Measurements from ENCODE around the gene LDHD.

The LDHD gene

GRCh38 chr16:75103994-75104393 lies 12.6 kb downstream of the LDHD start:
- TF ChIP-seq SUZ12 (IDR thresholded peaks at IDR 0.05; ENCODE audit: extremely low read depth, insufficient read depth, insufficient read length) (no peak), ZNF274 (IDR thresholded peaks at IDR 0.05; ENCODE audit: low read depth, low read length) (no peak), YY1 (IDR thresholded peaks at IDR 0.05; ENCODE audit: insufficient read depth, insufficient read length) (no peak)

GRCh38 chr16:75102595-75102994 lies 14.0 kb downstream of the LDHD start:
- Histone ChIP-seq H3K9me3 (ENCODE audit: insufficient read depth, low read length) (no peaks in the 10 kb centered on the region), H3K36me3 (ENCODE audit: insufficient read depth, insufficient read length, low read length) (peaks cover 32% of the 10 kb centered on the region), H3K27me3 (ENCODE audit: insufficient read depth, insufficient read length) (no peaks in the 10 kb centered on the region), H3K4me3 (ENCODE audit: insufficient read length, low read depth) (no peak overlapping the region), H3K4me1 (ENCODE audit: insufficient read depth, insufficient read length) (peaks cover 22% of the 10 kb centered on the region), H3K9ac (ENCODE audit: insufficient read length, low read depth) (no peak overlapping the region)
- DNase-seq (ENCODE audit: low read depth, low spot score): no peak
- TF ChIP-seq SUZ12 (IDR thresholded peaks at IDR 0.05; ENCODE audit: extremely low read depth, insufficient read depth, insufficient read length): no peak
- TF ChIP-seq ZNF274 (IDR thresholded peaks at IDR 0.05; ENCODE audit: low read depth, low read length): no peak
- no peak for TF ChIP-seq YY1 (IDR thresholded peaks at IDR 0.05; ENCODE audit: insufficient read depth, insufficient read length)

More at GRCh38 chr16:75103994-75104393, 12.6 kb downstream of the LDHD start:
- H3K9me3 ChIP-seq (ENCODE audit: insufficient read depth, low read length): no peaks in the 10 kb centered on the region
- H3K9ac ChIP-seq (ENCODE audit: insufficient read length, low read depth): no peak overlapping the region
- H3K4me3 ChIP-seq (ENCODE audit: insufficient read length, low read depth): no peak overlapping the region
- no peaks in the 10 kb centered on the region for H3K27me3 ChIP-seq (ENCODE audit: insufficient read depth, insufficient read length)
- peaks cover 33% of the 10 kb centered on the region for H3K36me3 ChIP-seq (ENCODE audit: insufficient read depth, insufficient read length, low read length)
- DNase-seq (ENCODE audit: low read depth, low spot score): no peak
- H3K4me1 ChIP-seq (ENCODE audit: insufficient read depth, insufficient read length): peaks cover 14% of the 10 kb centered on the region

- TF ChIP-seq ZNF274 (IDR thresholded peaks at IDR 0.05; ENCODE audit: low read depth, low read length): no peak
- TF ChIP-seq SUZ12 (IDR thresholded peaks at IDR 0.05; ENCODE audit: extremely low read depth, insufficient read depth, insufficient read length): no peak
- TF ChIP-seq YY1 (IDR thresholded peaks at IDR 0.05; ENCODE audit: insufficient read depth, insufficient read length): no peak
- H3K9me3 ChIP-seq (ENCODE audit: insufficient read depth, low read length): no peaks in the 10 kb centered on the region
- peaks cover 24% of the 10 kb centered on the region for H3K4me1 ChIP-seq (ENCODE audit: insufficient read depth, insufficient read length)
- H3K36me3 ChIP-seq (ENCODE audit: insufficient read depth, insufficient read length, low read length): peaks cover 23% of the 10 kb centered on the region
- no peak overlapping the region for H3K9ac ChIP-seq (ENCODE audit: insufficient read length, low read depth)
- H3K27me3 ChIP-seq (ENCODE audit: insufficient read depth, insufficient read length): no peaks in the 10 kb centered on the region
- H3K4me3 ChIP-seq (ENCODE audit: insufficient read length, low read depth): no peak overlapping the region
- DNase-seq (ENCODE audit: low read depth, low spot score): no peak
Observed at GRCh38 chr16:75101635-75102034, 14.9 kb downstream of the LDHD start.

GRCh38 chr16:75100603-75100990 lies 16.0 kb downstream of the LDHD start:
- DNase-seq (ENCODE audit: low read depth, low spot score): no peak
- Histone ChIP-seq H3K36me3 (ENCODE audit: insufficient read depth, insufficient read length, low read length) (peaks cover 23% of the 10 kb centered on the region), H3K4me3 (ENCODE audit: insufficient read length, low read depth) (no peak overlapping the region), H3K9ac (ENCODE audit: insufficient read length, low read depth) (no peak overlapping the region), H3K27me3 (ENCODE audit: insufficient read depth, insufficient read length) (no peaks in the 10 kb centered on the region), H3K9me3 (ENCODE audit: insufficient read depth, low read length) (no peaks in the 10 kb centered on the region), H3K4me1 (ENCODE audit: insufficient read depth, insufficient read length) (peaks cover 24% of the 10 kb centered on the region)
- TF ChIP-seq SUZ12 (IDR thresholded peaks at IDR 0.05; ENCODE audit: extremely low read depth, insufficient read depth, insufficient read length): no peak
- no peak for TF ChIP-seq YY1 (IDR thresholded peaks at IDR 0.05; ENCODE audit: insufficient read depth, insufficient read length)
- no peak for TF ChIP-seq ZNF274 (IDR thresholded peaks at IDR 0.05; ENCODE audit: low read depth, low read length)

GRCh38 chr16:75099738-75100602 lies 16.6 kb downstream of the LDHD start:
- Histone ChIP-seq H3K9me3 (ENCODE audit: insufficient read depth, low read length) (no peaks in the 10 kb centered on the region), H3K36me3 (ENCODE audit: insufficient read depth, insufficient read length, low read length) (peaks cover 24% of the 10 kb centered on the region), H3K4me1 (ENCODE audit: insufficient read depth, insufficient read length) (peaks cover 24% of the 10 kb centered on the region), H3K27me3 (ENCODE audit: insufficient read depth, insufficient read length) (no peaks in the 10 kb centered on the region), H3K4me3 (ENCODE audit: insufficient read length, low read depth) (no peak overlapping the region), H3K9ac (ENCODE audit: insufficient read length, low read depth) (no peak overlapping the region)
- DNase-seq (ENCODE audit: low read depth, low spot score): no peak
- no peak for TF ChIP-seq YY1 (IDR thresholded peaks at IDR 0.05; ENCODE audit: insufficient read depth, insufficient read length)
- TF ChIP-seq SUZ12 (IDR thresholded peaks at IDR 0.05; ENCODE audit: extremely low read depth, insufficient read depth, insufficient read length): no peak
- TF ChIP-seq ZNF274 (IDR thresholded peaks at IDR 0.05; ENCODE audit: low read depth, low read length): no peak

GRCh38 chr16:75099075-75099667 lies 17.4 kb downstream of the LDHD start:
- peaks cover 24% of the 10 kb centered on the region for H3K4me1 ChIP-seq (ENCODE audit: insufficient read depth, insufficient read length)

More at GRCh38 chr16:75099075-75099667, 17.4 kb downstream of the LDHD start:
- no peak overlapping the region for H3K4me3 ChIP-seq (ENCODE audit: insufficient read length, low read depth)
- H3K36me3 ChIP-seq (ENCODE audit: insufficient read depth, insufficient read length, low read length): peaks cover 23% of the 10 kb centered on the region
- TF ChIP-seq SUZ12 (IDR thresholded peaks at IDR 0.05; ENCODE audit: extremely low read depth, insufficient read depth, insufficient read length): no peak
- no peak for TF ChIP-seq YY1 (IDR thresholded peaks at IDR 0.05; ENCODE audit: insufficient read depth, insufficient read length)
- TF ChIP-seq ZNF274 (IDR thresholded peaks at IDR 0.05; ENCODE audit: low read depth, low read length): no peak
- H3K27me3 ChIP-seq (ENCODE audit: insufficient read depth, insufficient read length): no peaks in the 10 kb centered on the region
- H3K9me3 ChIP-seq (ENCODE audit: insufficient read depth, low read length): no peaks in the 10 kb centered on the region
- no peak for DNase-seq (ENCODE audit: low read depth, low spot score)
- no peak overlapping the region for H3K9ac ChIP-seq (ENCODE audit: insufficient read length, low read depth)

All from NT2/D1 (cell line).